ENCODE data around the gene MYCT1. TPM values are rescaled to one million over a fixed set of nuclear protein-coding genes. Genes with fewer than 3 reads are reported as not detected.
"Not testable (repeated sequence)": the region's sequence is repeated elsewhere in the genome, so short reads cannot be mapped to it uniquely, and the experiment has no call there.

Gene MYCT1, protein sequence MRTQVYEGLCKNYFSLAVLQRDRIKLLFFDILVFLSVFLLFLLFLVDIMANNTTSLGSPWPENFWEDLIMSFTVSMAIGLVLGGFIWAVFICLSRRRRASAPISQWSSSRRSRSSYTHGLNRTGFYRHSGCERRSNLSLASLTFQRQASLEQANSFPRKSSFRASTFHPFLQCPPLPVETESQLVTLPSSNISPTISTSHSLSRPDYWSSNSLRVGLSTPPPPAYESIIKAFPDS
- not detected for total RNA-seq

- DNase-seq (no peak), ATAC-seq (no peak)
- Mint-ChIP-seq H3K4me1 (no peaks in the 10 kb centered on the region), H3K9me3 (ENCODE audit: low read depth) (no peaks in the 10 kb centered on the region), H3K4me3 (no peak within 1 kb of the TSS), H3K36me3 (no peaks in the 10 kb centered on the region), H3K27me3 (peaks cover 13% of the 10 kb centered on the region), H3K27ac (no peak within 1 kb of the TSS)
- CTCF ChIA-PET = interaction anchor here (0.7 kb wide), 1 partner anchor 1905 kb away, joined by 3 read pairs; no protein-coding TSS in a partner anchor
These were observed at the start of gene MYCT1 for GRCh38 chr6:152697634-152698033. Gene MYCT1, plus strand, starts transcription at chr6:152697897. Its CDS starts 6 bp downstream, at chr6:152697903.

- peaks cover 16% of the 10 kb centered on the region for H3K27me3 Mint-ChIP-seq
- no peak overlapping the region for H3K4me3 Mint-ChIP-seq
- H3K4me1 Mint-ChIP-seq = no peaks in the 10 kb centered on the region
- no peak overlapping the region for H3K27ac Mint-ChIP-seq
- no peaks in the 10 kb centered on the region for H3K9me3 Mint-ChIP-seq (ENCODE audit: low read depth)
- H3K36me3 Mint-ChIP-seq = no peaks in the 10 kb centered on the region
- ATAC-seq (no peak), DNase-seq (no peak)
- CTCF ChIA-PET = no interaction called here
These were observed 49.6 kb upstream of the MYCT1 start for GRCh38 chr6:152648105-152648504.

DNA sequence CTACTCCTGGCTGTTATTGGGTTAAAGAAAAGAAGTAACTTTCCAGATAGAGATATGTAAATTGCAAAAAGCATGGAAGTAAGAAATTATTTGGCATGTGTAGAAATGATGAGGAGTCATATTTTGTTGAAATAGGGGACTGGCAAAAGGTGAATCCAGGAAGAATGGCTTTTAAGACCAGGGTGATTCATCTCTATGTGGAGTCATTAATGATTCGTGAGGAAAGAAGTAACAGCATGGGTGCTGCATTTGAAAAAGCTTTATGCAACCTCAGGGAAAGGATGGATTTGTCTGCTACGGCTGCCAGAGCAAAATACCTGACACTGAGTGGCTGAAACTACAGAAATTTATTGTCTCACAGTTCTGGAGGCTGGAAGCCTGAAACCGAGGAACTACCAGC is 45.7 kb upstream of the MYCT1 start:
- Mint-ChIP-seq H3K27me3 (peaks cover 2% of the 10 kb centered on the region), H3K9me3 (ENCODE audit: low read depth) (no peaks in the 10 kb centered on the region), H3K36me3 (no peaks in the 10 kb centered on the region), H3K4me3 (no peak overlapping the region), H3K4me1 (no peaks in the 10 kb centered on the region), H3K27ac (no peak overlapping the region)
- CTCF ChIA-PET = no interaction called here
- no peak for ATAC-seq
- DNase-seq = no peak

DNA sequence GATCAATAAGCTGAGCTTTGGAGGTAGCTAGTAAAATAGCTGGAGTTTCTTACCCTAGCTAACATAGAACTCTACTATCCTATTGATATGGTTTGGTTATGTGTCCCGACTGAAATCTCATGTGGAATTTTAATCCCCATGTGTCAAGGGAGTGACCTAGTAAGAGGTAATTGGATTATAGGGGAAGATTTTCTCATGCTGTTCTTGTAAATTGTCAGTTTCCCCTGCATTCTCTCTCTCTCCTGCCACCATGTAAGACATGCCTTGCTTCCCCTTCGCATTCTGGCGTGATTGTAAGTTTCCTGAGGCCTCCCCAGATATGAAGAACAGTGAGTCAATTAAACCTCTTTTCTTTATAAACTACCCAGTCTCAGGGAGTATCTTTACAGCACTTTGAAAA is 35.9 kb upstream of the MYCT1 start:
- H3K4me1 Mint-ChIP-seq = no peaks in the 10 kb centered on the region
- no peaks in the 10 kb centered on the region for H3K36me3 Mint-ChIP-seq
- ATAC-seq = no peak
- no peak overlapping the region for H3K4me3 Mint-ChIP-seq
- H3K27me3 Mint-ChIP-seq = peaks cover 2% of the 10 kb centered on the region
- no peak overlapping the region for H3K27ac Mint-ChIP-seq
- CTCF ChIA-PET = no interaction called here
- H3K9me3 Mint-ChIP-seq (ENCODE audit: low read depth) = no peaks in the 10 kb centered on the region
- no peak for DNase-seq

GRCh38 chr6:152669895-152670294 is 27.8 kb upstream of the MYCT1 start:
- CTCF ChIA-PET = no interaction called here
- H3K9me3 Mint-ChIP-seq (ENCODE audit: low read depth) = no peaks in the 10 kb centered on the region
- H3K4me1 Mint-ChIP-seq = no peaks in the 10 kb centered on the region
- no peak overlapping the region for H3K27ac Mint-ChIP-seq
- no peak overlapping the region for H3K4me3 Mint-ChIP-seq
- no peaks in the 10 kb centered on the region for H3K27me3 Mint-ChIP-seq
- H3K36me3 Mint-ChIP-seq = no peaks in the 10 kb centered on the region
- no peak for ATAC-seq
- DNase-seq = no peak

DNA sequence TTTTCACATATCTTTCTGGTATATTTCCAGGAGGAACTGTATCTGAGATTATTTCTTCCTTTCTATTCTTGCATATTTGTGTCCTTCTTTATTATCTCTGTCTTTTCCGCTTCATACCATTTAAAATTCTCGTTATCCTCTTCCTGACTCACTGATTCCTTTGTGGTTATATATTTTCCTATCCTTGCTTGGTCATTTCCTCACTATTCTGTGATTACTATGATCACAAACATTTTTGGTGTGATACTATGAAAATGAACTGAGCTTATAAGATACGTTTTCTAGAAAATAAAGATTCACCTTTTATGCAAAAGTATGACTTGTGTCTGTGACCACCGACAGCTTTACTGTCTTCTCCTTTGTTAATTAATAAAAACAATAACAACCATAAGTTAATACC is 26.5 kb upstream of the MYCT1 start:
- no peaks in the 10 kb centered on the region for H3K27me3 Mint-ChIP-seq
- no peaks in the 10 kb centered on the region for H3K9me3 Mint-ChIP-seq (ENCODE audit: low read depth)
- no peak overlapping the region for H3K4me3 Mint-ChIP-seq
- CTCF ChIA-PET = no interaction called here
- no peaks in the 10 kb centered on the region for H3K36me3 Mint-ChIP-seq
- ATAC-seq (no peak), DNase-seq (no peak)
- H3K27ac Mint-ChIP-seq = no peak overlapping the region
- H3K4me1 Mint-ChIP-seq = no peaks in the 10 kb centered on the region

DNA sequence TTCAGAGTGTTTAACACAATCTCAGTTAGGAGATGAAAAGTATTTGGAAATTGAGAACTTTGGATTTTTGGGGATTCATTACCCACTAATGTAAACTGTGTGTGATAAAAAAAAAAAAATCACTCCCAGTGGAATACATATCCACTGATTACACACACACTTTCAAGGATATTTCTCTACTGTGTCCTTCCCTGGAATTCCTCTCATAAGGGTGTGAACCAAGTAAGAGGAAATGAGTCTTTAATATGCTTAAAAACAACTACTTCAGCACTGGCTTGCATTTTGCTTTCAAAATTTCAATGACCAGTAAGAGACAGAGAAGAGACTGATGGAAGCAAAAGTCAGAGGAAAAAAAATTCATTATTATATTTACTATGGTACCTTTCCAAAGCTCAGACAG is 24.5 kb upstream of the MYCT1 start:
- no peak overlapping the region for H3K27ac Mint-ChIP-seq
- no peaks in the 10 kb centered on the region for H3K4me1 Mint-ChIP-seq
- CTCF ChIA-PET = no interaction called here
- no peak for DNase-seq
- no peaks in the 10 kb centered on the region for H3K27me3 Mint-ChIP-seq
- no peak overlapping the region for H3K4me3 Mint-ChIP-seq
- ATAC-seq = no peak
- no peaks in the 10 kb centered on the region for H3K36me3 Mint-ChIP-seq
- H3K9me3 Mint-ChIP-seq (ENCODE audit: low read depth) = no peaks in the 10 kb centered on the region

DNA sequence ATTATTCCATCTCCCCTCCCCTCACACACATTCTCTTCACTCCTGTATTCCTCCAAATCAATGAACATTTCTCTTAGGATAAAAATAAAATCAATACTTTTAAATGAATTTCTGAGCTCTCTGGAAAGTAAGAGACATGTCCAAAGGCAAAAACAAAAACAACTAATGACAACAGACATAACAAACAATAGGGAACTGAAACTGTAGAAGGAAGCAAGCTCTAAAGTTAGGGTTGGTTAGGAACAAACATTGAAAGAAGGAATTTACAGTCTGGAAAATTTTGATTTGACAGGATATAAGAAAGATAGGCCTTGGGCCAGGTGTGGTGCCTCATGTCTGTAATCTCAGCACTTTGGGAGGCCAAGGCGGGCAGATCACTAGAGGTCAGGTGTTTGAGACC is 17.5 kb upstream of the MYCT1 start:
- Mint-ChIP-seq H3K4me1 (no peaks in the 10 kb centered on the region), H3K27ac (no peak overlapping the region), H3K9me3 (ENCODE audit: low read depth) (no peaks in the 10 kb centered on the region), H3K4me3 (no peak overlapping the region), H3K27me3 (no peaks in the 10 kb centered on the region), H3K36me3 (no peaks in the 10 kb centered on the region)
- DNase-seq (no peak), ATAC-seq (no peak)
- CTCF ChIA-PET = no interaction called here

- H3K36me3 Mint-ChIP-seq = no peaks in the 10 kb centered on the region
- H3K27ac Mint-ChIP-seq = no peak overlapping the region
- ATAC-seq = no peak
- no peaks in the 10 kb centered on the region for H3K4me1 Mint-ChIP-seq
- no peak for DNase-seq
- no peaks in the 10 kb centered on the region for H3K27me3 Mint-ChIP-seq
- CTCF ChIA-PET = no interaction called here
- H3K9me3 Mint-ChIP-seq (ENCODE audit: low read depth) = no peaks in the 10 kb centered on the region
- H3K4me3 Mint-ChIP-seq = no peak overlapping the region
These were observed 16.7 kb upstream of the MYCT1 start for GRCh38 chr6:152680879-152681517.

DNA sequence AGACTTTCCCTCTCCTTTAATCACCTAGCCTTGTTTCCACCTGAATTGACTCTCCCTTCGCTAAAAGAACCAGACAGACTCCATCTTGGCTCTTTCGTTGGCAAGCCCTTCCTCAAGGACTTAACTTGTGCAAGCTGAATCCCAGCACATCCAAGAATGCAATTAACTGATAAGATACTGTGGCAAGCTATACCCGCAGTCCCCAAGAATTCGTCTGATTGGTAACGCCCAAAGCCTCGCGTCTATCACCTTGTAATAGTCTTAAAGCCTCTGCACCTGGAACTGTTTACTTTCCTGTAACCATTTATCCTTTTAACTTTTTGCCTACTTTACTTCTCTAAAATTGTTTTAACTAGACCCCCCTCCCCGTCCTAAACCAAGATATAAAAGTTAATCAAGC is 15.6 kb upstream of the MYCT1 start:
- Mint-ChIP-seq H3K27me3 (no peaks in the 10 kb centered on the region), H3K27ac (no peak overlapping the region), H3K9me3 (ENCODE audit: low read depth) (no peaks in the 10 kb centered on the region), H3K36me3 (no peaks in the 10 kb centered on the region), H3K4me3 (no peak overlapping the region), H3K4me1 (no peaks in the 10 kb centered on the region)
- ATAC-seq = no peak
- no peak for DNase-seq
- CTCF ChIA-PET = no interaction called here

GRCh38 chr6:152682935-152683334 is 14.8 kb upstream of the MYCT1 start:
- H3K27ac Mint-ChIP-seq; H3K9me3 Mint-ChIP-seq (ENCODE audit: low read depth); CTCF ChIA-PET; H3K36me3 Mint-ChIP-seq; H3K4me3 Mint-ChIP-seq; H3K27me3 Mint-ChIP-seq; ATAC-seq; H3K4me1 Mint-ChIP-seq; DNase-seq: not testable (repeated sequence)

GRCh38 chr6:152685819-152686218 is 11.9 kb upstream of the MYCT1 start:
- CTCF ChIA-PET = no interaction called here
- no peaks in the 10 kb centered on the region for H3K36me3 Mint-ChIP-seq
- H3K27me3 Mint-ChIP-seq = no peaks in the 10 kb centered on the region
- H3K4me1 Mint-ChIP-seq = no peaks in the 10 kb centered on the region
- no peak overlapping the region for H3K4me3 Mint-ChIP-seq
- no peak overlapping the region for H3K27ac Mint-ChIP-seq
- DNase-seq (no peak), ATAC-seq (no peak)
- no peaks in the 10 kb centered on the region for H3K9me3 Mint-ChIP-seq (ENCODE audit: low read depth)

GRCh38 chr6:152695372-152696045 is 2.2 kb upstream of the MYCT1 start:
- no peaks in the 10 kb centered on the region for H3K36me3 Mint-ChIP-seq
- H3K27ac Mint-ChIP-seq = no peak overlapping the region
- no peaks in the 10 kb centered on the region for H3K9me3 Mint-ChIP-seq (ENCODE audit: low read depth)
- no peaks in the 10 kb centered on the region for H3K4me1 Mint-ChIP-seq
- H3K27me3 Mint-ChIP-seq = peaks cover 6% of the 10 kb centered on the region
- CTCF ChIA-PET = no interaction called here
- DNase-seq (no peak), ATAC-seq (no peak)
- H3K4me3 Mint-ChIP-seq = no peak overlapping the region

- H3K9me3 Mint-ChIP-seq (ENCODE audit: low read depth) = no peaks in the 10 kb centered on the region
- no peaks in the 10 kb centered on the region for H3K4me1 Mint-ChIP-seq
- no peak overlapping the region for H3K27ac Mint-ChIP-seq
- CTCF ChIA-PET = no interaction called here
- ATAC-seq = no peak
- peaks cover 13% of the 10 kb centered on the region for H3K27me3 Mint-ChIP-seq
- DNase-seq = no peak
- no peaks in the 10 kb centered on the region for H3K36me3 Mint-ChIP-seq
- H3K4me3 Mint-ChIP-seq = no peak overlapping the region
These were observed 1.2 kb upstream of the MYCT1 start for GRCh38 chr6:152696522-152696921.

Data from activated CD8-positive, alpha-beta memory T cell treated with anti-CD3 and anti-CD28 coated beads, Interleukin-2, amount 10 ng/mL, durations not matched to agents 7 days and 5 days (primary cell).